Right atrium auricular region (tissue), 2 donors: Measurements from ENCODE around the gene FAM163B. TPM values are rescaled to one million over a fixed set of nuclear protein-coding genes. Genes with fewer than 3 reads are reported as not detected.

Experiments
- DNase-seq: peaks from one replicate; pipeline ENCODE4 v3.0.0-alpha.2; 2019; ENCODE audit warnings: low spot score
- H3K27ac ChIP-seq, 2 donors: fragments of 200-600 bp; sonication (generic); 1 replicate in 1 of 2; 2 replicates in 1 of 2; pipeline ENCODE4 v1.5.1; 2016 to 2019
- H3K27me3 ChIP-seq, 2 donors: fragments of 200-600 bp; sonication (generic); one replicate each; pipeline versions ENCODE4 v1.5.1 to v1.6.0; 2017 to 2019
- H3K36me3 ChIP-seq: fragments of 200-600 bp; sonication (generic); one replicate; pipeline ENCODE4 v1.5.1; 2016
- H3K4me1 ChIP-seq, 2 donors: fragments of 200-600 bp; sonication (generic); one replicate each; pipeline versions ENCODE4 v1.5.1 to v1.6.0; 2017 to 2019
- H3K4me3 ChIP-seq, 2 donors: fragments of 200-600 bp; sonication (generic); 1 replicate in 1 of 2; 2 replicates in 1 of 2; pipeline ENCODE4 v1.5.1; 2017 to 2019; ENCODE audit warnings: mild to moderate bottlenecking in 1 of 2, moderate library complexity in 1 of 2
- H3K9me3 ChIP-seq, 2 donors: fragments of 200-600 bp; sonication (generic); one replicate each; pipeline ENCODE4 v1.5.1; 2019
- total RNA-seq, 2 donors: library from RNA; depleted of rRNA; stranded (reverse); fragments of >200 nt; gene quantifications; one replicate each; pipeline ENCODE4 v1.1.0, GENCODE V29; 2016
- TF ChIP-seq, protein P1 (sequence below), 2 donors: fragments of 200-600 bp; sonication (generic); IDR thresholded peaks; one replicate each; pipeline ENCODE4 v1.5.1; 2019; ENCODE audit warnings: antibody characterized with exemption in 2 of 2

The FAM163B gene
- total RNA-seq, 2 donors from 2014 or later: 1.7 TPM; not detected in 1

DNA sequence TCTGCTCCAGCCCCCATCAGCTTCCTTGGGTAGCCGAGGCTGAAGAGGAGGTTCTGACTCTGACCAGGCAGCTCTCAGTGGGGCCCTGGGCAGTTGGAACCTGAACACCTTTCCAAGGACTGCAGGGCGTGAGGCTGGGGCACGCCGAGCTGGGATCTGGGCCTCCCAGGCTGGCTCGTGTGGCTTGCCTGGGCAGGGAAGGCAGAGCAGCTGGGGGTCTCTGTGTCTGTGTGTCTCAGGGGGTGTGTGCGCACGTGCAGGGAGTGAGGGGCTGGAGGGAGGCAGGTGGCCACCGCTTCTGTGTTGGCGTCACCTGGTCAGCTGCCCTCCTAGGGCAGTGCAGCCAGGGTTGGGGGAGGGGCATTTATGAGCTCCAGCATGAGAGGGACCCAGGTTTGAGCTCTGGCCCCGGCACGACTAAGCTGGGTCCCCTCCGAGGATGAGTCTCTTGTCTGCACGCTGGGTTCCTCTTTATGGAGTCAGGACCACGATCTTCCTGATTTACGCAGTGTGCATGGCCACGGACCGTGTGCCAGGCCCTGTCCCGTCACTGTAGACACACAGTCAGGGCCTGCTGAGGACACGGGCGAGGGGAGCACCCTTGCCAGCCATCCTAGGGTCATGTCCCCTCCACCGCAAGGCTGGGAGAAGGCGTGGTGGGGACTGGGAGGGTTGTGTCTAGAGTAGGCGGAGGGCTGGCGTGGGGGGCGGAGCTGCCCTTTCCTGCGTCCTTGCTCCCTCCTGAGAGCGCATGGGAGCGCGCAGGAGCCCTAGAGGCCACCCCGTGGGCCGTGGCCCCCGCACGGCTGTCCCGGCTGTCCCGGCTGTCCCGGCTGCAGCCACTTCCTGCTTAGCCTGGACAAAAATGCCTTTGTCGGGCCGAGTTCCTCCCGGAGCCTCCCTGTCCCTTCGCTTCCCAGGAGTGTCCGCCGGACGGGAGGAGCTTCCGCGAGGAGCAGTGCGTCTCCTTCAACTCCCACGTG lies 70.0 kb downstream of the FAM163B start:
- TF ChIP-seq, protein P1, sequence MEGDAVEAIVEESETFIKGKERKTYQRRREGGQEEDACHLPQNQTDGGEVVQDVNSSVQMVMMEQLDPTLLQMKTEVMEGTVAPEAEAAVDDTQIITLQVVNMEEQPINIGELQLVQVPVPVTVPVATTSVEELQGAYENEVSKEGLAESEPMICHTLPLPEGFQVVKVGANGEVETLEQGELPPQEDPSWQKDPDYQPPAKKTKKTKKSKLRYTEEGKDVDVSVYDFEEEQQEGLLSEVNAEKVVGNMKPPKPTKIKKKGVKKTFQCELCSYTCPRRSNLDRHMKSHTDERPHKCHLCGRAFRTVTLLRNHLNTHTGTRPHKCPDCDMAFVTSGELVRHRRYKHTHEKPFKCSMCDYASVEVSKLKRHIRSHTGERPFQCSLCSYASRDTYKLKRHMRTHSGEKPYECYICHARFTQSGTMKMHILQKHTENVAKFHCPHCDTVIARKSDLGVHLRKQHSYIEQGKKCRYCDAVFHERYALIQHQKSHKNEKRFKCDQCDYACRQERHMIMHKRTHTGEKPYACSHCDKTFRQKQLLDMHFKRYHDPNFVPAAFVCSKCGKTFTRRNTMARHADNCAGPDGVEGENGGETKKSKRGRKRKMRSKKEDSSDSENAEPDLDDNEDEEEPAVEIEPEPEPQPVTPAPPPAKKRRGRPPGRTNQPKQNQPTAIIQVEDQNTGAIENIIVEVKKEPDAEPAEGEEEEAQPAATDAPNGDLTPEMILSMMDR (IDR thresholded peaks at IDR 0.05): no peak
- H3K4me1 ChIP-seq: peaks cover 0 to 59% of the 10 kb centered on the region in 2 donors

DNA sequence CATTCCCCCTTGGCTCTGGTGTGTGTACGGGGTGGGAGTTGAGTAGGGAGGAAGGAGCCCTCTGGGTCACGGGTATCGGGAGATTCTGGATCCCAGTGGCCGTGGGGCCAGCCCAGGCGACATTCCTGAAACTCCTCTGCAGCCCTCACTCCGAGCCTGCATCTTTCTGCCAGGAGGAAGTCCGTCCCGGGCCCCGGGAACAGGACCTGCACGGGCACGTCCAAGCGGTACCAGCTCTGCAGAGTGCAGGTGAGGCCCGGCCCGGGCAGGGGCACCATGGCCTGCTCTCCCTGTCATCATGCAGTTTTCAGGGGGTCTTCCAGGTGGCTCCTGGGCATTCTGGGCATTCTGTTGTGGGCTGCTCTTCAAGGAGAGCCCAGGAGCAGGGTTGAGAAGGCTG lies 71.0 kb downstream of the FAM163B start:
- Histone ChIP-seq H3K27me3 (no peaks in the 10 kb centered on the region), H3K27ac (no peak overlapping the region), H3K4me1 (peaks cover 0 to 63% of the 10 kb centered on the region in 2 donors), H3K9me3 (no peaks in the 10 kb centered on the region), H3K4me3 (no peak overlapping the region), H3K36me3 (peaks cover 6% of the 10 kb centered on the region)
- no peak for DNase-seq
- TF ChIP-seq, protein P1 (IDR thresholded peaks at IDR 0.05): no peak

More for the DNA sequence above, 70.0 kb downstream of the FAM163B start:
- DNase-seq: no peak
- Histone ChIP-seq H3K27me3 (no peaks in the 10 kb centered on the region), H3K27ac (peak overlapping the region; percentile 50 to 57), H3K4me3 (peak overlapping the region; percentile 7 to 35), H3K9me3 (no peaks in the 10 kb centered on the region), H3K36me3 (peaks cover 6% of the 10 kb centered on the region)

DNA sequence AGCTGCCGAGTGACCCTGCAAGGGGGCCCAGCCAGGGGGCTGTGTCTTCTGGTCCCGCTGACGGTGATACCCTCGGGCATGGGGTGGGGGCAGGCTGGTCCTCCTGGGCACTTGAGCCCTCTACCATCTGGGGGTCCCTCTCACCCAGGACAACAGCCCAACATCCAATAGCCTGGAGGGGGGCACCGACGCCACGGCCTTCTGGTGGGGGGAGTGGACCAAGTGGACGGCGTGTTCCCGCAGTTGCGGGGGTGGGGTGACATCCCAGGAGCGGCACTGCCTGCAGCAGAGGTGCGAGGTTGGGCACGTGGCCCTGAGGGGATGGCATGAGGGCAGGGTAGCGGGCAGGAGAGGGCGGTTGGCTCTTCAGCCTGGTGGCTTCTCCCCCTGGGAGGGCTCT lies 71.9 kb downstream of the FAM163B start:
- H3K4me3 ChIP-seq: no peak overlapping the region
- TF ChIP-seq, protein P1 (IDR thresholded peaks at IDR 0.05): no peak
- no peaks in the 10 kb centered on the region for H3K9me3 ChIP-seq
- no peak for DNase-seq
- peaks cover 6% of the 10 kb centered on the region for H3K36me3 ChIP-seq
- no peak overlapping the region for H3K27ac ChIP-seq
- H3K4me1 ChIP-seq: peaks cover 0 to 71% of the 10 kb centered on the region in 2 donors
- no peaks in the 10 kb centered on the region for H3K27me3 ChIP-seq

DNA sequence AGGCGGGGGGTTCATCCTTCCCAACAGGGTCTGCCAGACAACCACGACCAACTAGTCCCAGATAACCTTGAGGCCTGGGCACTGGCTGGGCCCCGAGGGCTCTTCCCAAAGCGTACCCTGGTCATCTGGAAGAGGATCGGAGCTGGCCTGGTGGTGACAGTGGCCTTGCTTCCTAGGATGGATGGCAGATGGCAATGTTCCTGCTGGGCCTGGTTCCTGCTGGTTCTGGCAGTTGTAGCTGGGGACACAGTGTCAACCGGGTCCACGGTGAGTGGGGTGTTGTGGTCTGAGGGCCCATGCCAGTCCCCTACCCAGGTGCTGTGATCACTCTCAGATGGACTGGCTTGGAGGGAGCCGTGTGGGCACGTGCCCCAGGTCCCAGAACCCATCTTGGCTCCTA lies 72.7 kb downstream of the FAM163B start:
- peaks cover 0 to 71% of the 10 kb centered on the region in 2 donors for H3K4me1 ChIP-seq
- DNase-seq: no peak
- TF ChIP-seq, protein P1 (IDR thresholded peaks at IDR 0.05): no peak
- peaks cover under 1% of the 10 kb centered on the region for H3K36me3 ChIP-seq
- no peaks in the 10 kb centered on the region for H3K27me3 ChIP-seq
- H3K27ac ChIP-seq: no peak overlapping the region
- H3K4me3 ChIP-seq: peak overlapping the region in 1 of 2 donors; percentile 54
- no peaks in the 10 kb centered on the region for H3K9me3 ChIP-seq

DNA sequence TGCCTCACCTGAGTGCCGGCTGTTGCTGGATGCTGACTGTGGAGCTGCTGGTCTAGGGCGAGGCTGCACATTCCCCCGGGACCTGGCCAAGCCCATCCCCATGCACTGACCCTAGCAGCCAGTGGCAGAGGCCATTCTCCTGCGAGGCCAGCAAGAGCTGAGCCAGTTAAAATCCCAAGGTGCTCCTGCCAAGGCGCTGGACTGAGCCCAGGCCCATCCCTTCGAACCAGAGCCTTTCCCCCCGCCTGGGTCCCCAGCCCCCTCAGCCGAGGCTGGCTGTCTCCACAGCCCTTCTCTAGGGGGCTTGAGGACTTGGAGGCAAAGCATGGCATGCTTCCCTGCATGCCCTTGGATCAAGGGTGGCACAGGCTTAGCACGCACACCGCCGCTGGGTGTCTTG lies 73.1 kb downstream of the FAM163B start:
- no peak overlapping the region for H3K27ac ChIP-seq
- H3K36me3 ChIP-seq: no peaks in the 10 kb centered on the region
- H3K27me3 ChIP-seq: no peaks in the 10 kb centered on the region
- H3K4me3 ChIP-seq: peak overlapping the region; percentile 3 to 54
- DNase-seq: no peak
- no peaks in the 10 kb centered on the region for H3K9me3 ChIP-seq
- peaks cover 0 to 69% of the 10 kb centered on the region in 2 donors for H3K4me1 ChIP-seq
- TF ChIP-seq, protein P1 (IDR thresholded peaks at IDR 0.05): no peak
